Kidney (tissue), 14 donors: ENCODE results near the gene HGS. TPM values are rescaled to one million over a fixed set of nuclear protein-coding genes. Genes with fewer than 3 reads are reported as not detected.

Source experiments
- DNase-seq, 5 donors: peaks; one replicate each; pipeline ENCODE4 v3.0.0-alpha.2; 2013 to 2020
- FAIRE-seq: peaks from 2 replicates; lab custom pipeline; 2012; peaks lifted over from hg19 to GRCh38; lab: Jason Lieb, UNC
- H3K27ac ChIP-seq, 2 donors: one replicate each; pipeline ENCODE4 v1.7.0; 2013; ENCODE audit warnings: low read depth in 2 of 2, low read length in 2 of 2, inconsistent platforms in 1 of 2
- H3K27me3 ChIP-seq: one replicate; pipeline ENCODE4 v1.7.1; 2013; ENCODE audit warnings: low read length, inconsistent platforms; ENCODE audit not compliant: control insufficient read depth, insufficient read depth
- H3K36me3 ChIP-seq, 3 donors: one replicate each; pipeline versions ENCODE4 v1.7.0 to v1.7.1; 2013; ENCODE audit warnings: low read length in 3 of 3, control low read depth in 1 of 3, inconsistent platforms in 1 of 3; ENCODE audit not compliant: insufficient read depth in 3 of 3, control insufficient read depth in 2 of 3
- H3K4me1 ChIP-seq, 3 donors: one replicate each; pipeline versions ENCODE4 v1.7.0 to v1.7.1; 2013; ENCODE audit warnings: low read length in 3 of 3, inconsistent platforms in 1 of 3, low read depth in 1 of 3; ENCODE audit not compliant: control insufficient read depth in 2 of 3, insufficient read depth in 2 of 3
- H3K4me3 ChIP-seq, 3 donors: one replicate each; pipeline versions ENCODE4 v1.7.0 to v1.8.1; 2013; ENCODE audit warnings: low read length in 3 of 3, control low read depth in 1 of 3, inconsistent platforms in 1 of 3
- H3K9ac ChIP-seq, 3 donors: one replicate each; pipeline versions ENCODE4 v1.7.0 to v1.7.1; 2013; ENCODE audit warnings: low read length in 3 of 3, control low read depth in 1 of 3, inconsistent platforms in 1 of 3
- H3K9me3 ChIP-seq, 3 donors: one replicate each; pipeline versions ENCODE4 v1.7.0 to v1.7.1; 2013; ENCODE audit warnings: low read length in 3 of 3, control low read depth in 1 of 3, inconsistent platforms in 1 of 3; ENCODE audit not compliant: control insufficient read depth in 2 of 3, insufficient read depth in 1 of 3
- CTCF ChIP-seq: IDR thresholded peaks from 3 replicates; pipeline ENCODE4 v1.5.1; 2012; ENCODE audit warnings: mild to moderate bottlenecking, moderate library complexity, borderline replicate concordance; ENCODE audit not compliant: insufficient read depth; ENCODE audit errors: extremely low read depth
- intact Hi-C: fragments of 100-400 bp; cut with DNase I; formaldehyde crosslinking; loops from one replicate; pipeline ENCODE4 v1.11.1; 2022
- polyA plus RNA-seq: library from polyadenylated mRNA; stranded (reverse); fragments of 350-450 nt; fragmentation: Illumina TruSeq; extraction: RNeasy Lipid Tissue Mini Kit (QIAGEN cat#74804); gene quantifications from one replicate; pipeline ENCODE4 v1.2.3, GENCODE V29; 2014; ENCODE audit warnings: low read depth, low replicate concordance; ENCODE audit not compliant: insufficient read depth
- total RNA-seq: library from RNA; stranded (reverse); fragmentation: NEBNext Ultra II Directional; extraction: Animal tissue kit (Norgen Biotek cat#: 25700); gene quantifications from one replicate; pipeline ENCODE4 v1.2.1, GENCODE V29; 2021
- donor health status: control.
- donor health status: control.
- donor health status: control.
- donor health status: control.
- donor health status: control.
- donor health status: DM: yes; HTN: yes; CAD: no.
- donor health status: Normal renal cell carcinoma (clear cell type).

HGS gene
- total and polyA plus RNA-seq, 2 donors from 2014 or later: 85.5 to 95.3 TPM

DNA sequence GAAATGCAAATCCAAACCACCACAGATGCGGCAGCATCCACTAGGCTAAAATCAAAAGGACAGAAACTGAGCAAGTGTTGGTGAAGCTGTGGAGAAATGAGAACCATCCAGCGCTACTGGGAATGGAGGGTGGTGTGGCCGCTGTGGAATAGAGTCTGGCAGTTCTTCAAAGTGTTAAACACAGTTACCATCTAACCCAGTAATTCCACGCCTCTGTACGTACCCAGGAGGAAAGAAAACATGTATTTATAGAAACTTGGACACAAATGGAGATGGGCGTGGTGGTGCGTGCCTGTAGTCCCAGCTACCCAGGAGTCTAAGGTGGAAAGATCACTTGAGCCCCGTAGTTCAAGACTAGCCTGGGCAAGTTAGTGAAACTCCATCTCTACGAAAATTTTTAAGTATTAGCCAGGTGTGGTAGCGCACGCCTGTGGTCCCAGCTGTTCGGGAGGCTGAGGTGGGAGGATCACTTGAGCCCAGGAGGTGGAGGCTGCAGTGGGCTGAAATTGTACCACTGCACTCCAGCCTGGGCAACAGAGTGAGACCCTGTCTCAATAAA is 39.9 kb downstream of the HGS start:
- no peak for DNase-seq
- H3K9ac ChIP-seq: no peak overlapping the region

GRCh38 chr17:81725439-81725838 is 41.6 kb downstream of the HGS start:
- no peak for DNase-seq
- Histone ChIP-seq H3K27ac (no peak overlapping the region), H3K9ac (no peak overlapping the region), H3K4me3 (no peak overlapping the region), H3K36me3 (no peaks in the 10 kb centered on the region), H3K4me1 (peaks cover 0 to 6% (median 4%) of the 10 kb centered on the region in 3 donors), H3K9me3 (no peaks in the 10 kb centered on the region), H3K27me3 (no peaks in the 10 kb centered on the region)
- intact Hi-C loops: no loop called here
- no peak for FAIRE-seq
- no peak for TF ChIP-seq CTCF

More for the DNA sequence above, 39.9 kb downstream of the HGS start:
- Histone ChIP-seq H3K4me1 (peaks cover 0 to 6% (median 4%) of the 10 kb centered on the region in 3 donors), H3K27me3 (no peaks in the 10 kb centered on the region), H3K36me3 (no peaks in the 10 kb centered on the region), H3K27ac (no peak overlapping the region), H3K9me3 (no peaks in the 10 kb centered on the region), H3K4me3 (no peak overlapping the region)
- FAIRE-seq: no peak
- intact Hi-C loops: no loop called here
- TF ChIP-seq CTCF: no peak

DNA sequence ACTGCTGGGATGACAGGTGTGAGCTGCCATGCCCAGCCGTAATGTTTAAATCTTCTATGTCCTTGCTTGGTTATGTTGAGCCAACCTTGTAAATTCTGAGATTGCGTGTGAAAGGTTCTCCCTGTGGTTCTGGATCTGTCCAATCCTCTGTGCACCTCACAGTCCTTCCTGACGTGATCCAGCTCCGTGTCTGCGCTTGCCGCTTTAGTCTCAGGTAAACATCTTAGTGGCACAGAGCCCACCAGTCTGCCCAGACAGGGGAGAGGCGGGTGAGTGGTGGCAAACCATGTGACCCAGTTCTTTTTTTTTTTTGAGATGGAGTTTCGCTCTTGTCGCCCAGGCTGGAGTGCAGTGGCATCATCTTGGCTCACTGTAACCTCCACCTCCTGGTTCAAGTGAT is 42.2 kb downstream of the HGS start:
- peaks cover 0 to 8% (median 4%) of the 10 kb centered on the region in 3 donors for H3K4me1 ChIP-seq

More for the DNA sequence above, 42.2 kb downstream of the HGS start:
- FAIRE-seq: no peak
- DNase-seq: no peak
- Histone ChIP-seq H3K27me3 (no peaks in the 10 kb centered on the region), H3K9ac (no peak overlapping the region), H3K36me3 (no peaks in the 10 kb centered on the region), H3K9me3 (no peaks in the 10 kb centered on the region), H3K4me3 (no peak overlapping the region), H3K27ac (no peak overlapping the region)
- TF ChIP-seq CTCF: no peak
- intact Hi-C loops: no loop called here
